Astrocyte of the cerebellum (primary cell): ENCODE data around the gene CYTH1.

ENCODE experiments used
- DNase-seq: peaks from one replicate; pipeline ENCODE4 v3.0.0-alpha.2; 2011; ENCODE audit warnings: low read depth
- H3K4me3 ChIP-seq: 2 replicates; pipeline ENCODE4 v1.5.1; 2011; ENCODE audit warnings: mild to moderate bottlenecking, low read depth, low read length, moderate library complexity
- CTCF ChIP-seq: IDR thresholded peaks from 2 replicates; pipeline ENCODE4 v1.5.1; 2012; ENCODE audit warnings: low read length, low read depth, moderate library complexity, mild to moderate bottlenecking; ENCODE audit errors: missing control alignments
- in situ Hi-C: cut with HindIII; loops from 2 replicates; pipeline ENCODE4 v1.10.0; 2017; ENCODE audit warnings: low sequenced_read_pairs

The CYTH1 gene

GRCh38 chr17:78748048-78748729, 33.9 kb downstream of the CYTH1 start:
- TF ChIP-seq CTCF, result no peak
- in situ Hi-C loops, result no loop called here
- DNase-seq, result no peak
- no peak overlapping the region for H3K4me3 ChIP-seq

DNA sequence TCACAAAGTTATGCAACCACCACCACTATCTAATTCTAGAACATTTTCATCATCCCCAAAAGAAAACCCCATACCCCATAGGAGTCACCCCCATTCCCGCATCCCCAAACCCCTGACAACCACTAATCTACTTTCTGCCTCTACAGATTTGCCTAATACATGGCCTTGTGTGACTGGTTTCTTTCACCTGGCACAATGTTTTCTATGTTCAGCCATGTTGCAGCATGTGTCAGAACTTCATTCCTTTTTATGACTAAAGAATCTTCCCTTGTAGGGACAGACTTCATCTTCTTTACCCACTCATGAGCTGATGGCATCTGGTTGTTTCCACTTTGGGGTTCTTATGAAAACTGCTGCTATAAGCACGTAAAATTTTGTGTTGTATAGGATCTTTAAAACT, 34.6 kb downstream of the CYTH1 start:
- no peak for TF ChIP-seq CTCF
- no peak for DNase-seq
- in situ Hi-C loops, result no loop called here
- no peak overlapping the region for H3K4me3 ChIP-seq

DNA sequence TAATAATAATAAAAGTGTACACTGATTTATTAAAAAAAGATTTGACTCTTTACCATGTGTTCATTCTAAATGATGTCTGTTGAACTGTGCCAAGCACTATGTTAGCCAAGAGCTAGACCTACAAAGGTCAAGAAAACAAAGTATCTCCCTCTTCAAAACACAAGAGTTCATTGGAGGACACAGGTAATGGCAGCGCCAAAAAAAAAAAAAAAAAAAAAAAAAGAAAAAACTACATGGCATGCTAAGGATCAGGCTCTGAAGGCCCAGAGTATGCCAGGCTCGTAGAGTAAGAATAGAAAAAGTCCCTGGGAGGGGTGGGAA, 35.2 kb downstream of the CYTH1 start:
- in situ Hi-C loops, result no loop called here
- TF ChIP-seq CTCF, result no peak
- DNase-seq, result no peak
- no peak overlapping the region for H3K4me3 ChIP-seq

DNA sequence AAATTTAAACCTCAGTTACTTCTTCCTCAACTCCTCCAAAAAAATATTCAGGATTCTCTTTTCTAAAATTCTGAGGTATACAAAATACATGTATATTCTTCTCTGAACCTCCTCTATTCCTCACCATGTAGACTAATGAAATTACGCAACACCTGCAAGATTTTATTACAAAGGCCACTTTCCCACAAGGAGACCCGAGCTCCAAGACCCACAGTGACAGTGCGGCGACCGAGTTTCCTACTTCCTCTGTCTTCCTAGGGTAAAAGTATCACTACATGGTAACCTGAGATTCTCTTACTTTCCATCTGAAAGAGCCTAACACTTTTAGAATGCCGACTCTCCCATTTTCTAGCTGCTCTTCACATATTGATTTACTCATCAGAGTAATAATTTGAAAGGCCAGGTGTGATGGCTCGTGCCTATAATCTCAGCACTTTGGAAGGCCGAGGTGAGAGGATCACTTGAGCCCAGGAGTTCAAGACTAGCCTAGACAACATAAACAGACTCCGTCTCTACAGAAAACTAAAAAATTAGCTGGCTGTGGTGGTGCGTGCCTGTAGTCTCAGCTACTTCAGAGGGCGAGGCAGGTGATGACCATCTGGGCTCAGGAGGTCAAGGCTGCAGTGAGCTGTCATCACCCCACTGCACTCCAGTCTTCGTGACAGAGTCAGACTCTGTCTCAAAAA, 35.7 kb downstream of the CYTH1 start:
- TF ChIP-seq CTCF, result no peak
- in situ Hi-C loops, result no loop called here
- DNase-seq, result no peak
- no peak overlapping the region for H3K4me3 ChIP-seq

GRCh38 chr17:78745407-78746088, 36.5 kb downstream of the CYTH1 start:
- in situ Hi-C loops, result no loop called here
- H3K4me3 ChIP-seq, result no peak overlapping the region
- peak; percentile 36 for TF ChIP-seq CTCF
- no peak for DNase-seq

- H3K4me3 ChIP-seq, result no peak overlapping the region
- no peak for TF ChIP-seq CTCF
- in situ Hi-C loops, result no loop called here
Observed at GRCh38 chr17:78742901-78743300, 39.2 kb downstream of the CYTH1 start.

More at GRCh38 chr17:78742901-78743300, 39.2 kb downstream of the CYTH1 start:
- DNase-seq, result no peak
